Endothelial cell (in vitro differentiated cells): ENCODE data around the gene NRXN2. TPM values are rescaled to one million over a fixed set of nuclear protein-coding genes. Genes with fewer than 3 reads are reported as not detected.
"Not testable (repeated sequence)": the region's sequence is repeated elsewhere in the genome, so short reads cannot be mapped to it uniquely, and the experiment has no call there.

ENCODE experiments used
- DNase-seq: peaks from one replicate; pipeline ENCODE4 v3.0.0; 2021; ENCODE audit warnings: low spot score
- H3K27ac Mint-ChIP-seq: one replicate; pipeline ENCODE4 v1.8.0; 2021; ENCODE audit warnings: mixed read lengths, inconsistent platforms; ENCODE audit not compliant: unreplicated experiment
- H3K27me3 Mint-ChIP-seq: one replicate; pipeline ENCODE4 v1.8.0; 2021; ENCODE audit warnings: mild to moderate bottlenecking, moderate library complexity, mixed read lengths, inconsistent platforms; ENCODE audit not compliant: unreplicated experiment
- H3K36me3 Mint-ChIP-seq: one replicate; pipeline ENCODE4 v1.8.0; 2021; ENCODE audit warnings: mild to moderate bottlenecking, low read depth, mixed read lengths, inconsistent platforms; ENCODE audit not compliant: unreplicated experiment
- H3K4me1 Mint-ChIP-seq: one replicate; pipeline ENCODE4 v1.8.0; 2021; ENCODE audit warnings: mild to moderate bottlenecking, mixed read lengths, inconsistent platforms; ENCODE audit not compliant: unreplicated experiment
- H3K4me3 Mint-ChIP-seq: one replicate; pipeline ENCODE4 v1.8.0; 2021; ENCODE audit warnings: mild to moderate bottlenecking, mixed read lengths, inconsistent platforms; ENCODE audit not compliant: unreplicated experiment
- H3K9me3 Mint-ChIP-seq: one replicate; pipeline ENCODE4 v1.8.0; 2021; ENCODE audit warnings: mixed read lengths, inconsistent platforms; ENCODE audit not compliant: unreplicated experiment
- CTCF ChIP-seq: fragments of 200-600 bp; sonication (generic); IDR thresholded peaks from one replicate; pipeline ENCODE4 v1.5.0; 2021; ENCODE audit warnings: antibody characterized with exemption; ENCODE audit not compliant: unreplicated experiment
- total RNA-seq: library from RNA; stranded (reverse); fragmentation: NEBNext Ultra II Directional; extraction: Animal tissue kit (Norgen Biotek cat#: 25700); gene quantifications from one replicate; pipeline ENCODE4 v1.2.1, GENCODE V29; 2021; ENCODE audit not compliant: unreplicated experiment

NRXN2 gene
- total RNA-seq, 1 donor from 2014 or later = 11.5 TPM

- H3K36me3 Mint-ChIP-seq = peaks cover 5% of the 10 kb centered on the region
- TF ChIP-seq CTCF = no peak
- no peak overlapping the region for H3K27ac Mint-ChIP-seq
- H3K9me3 Mint-ChIP-seq = no peaks in the 10 kb centered on the region
- no peak overlapping the region for H3K4me3 Mint-ChIP-seq
- peaks cover 4% of the 10 kb centered on the region for H3K27me3 Mint-ChIP-seq
- DNase-seq = no peak
- no peaks in the 10 kb centered on the region for H3K4me1 Mint-ChIP-seq
These were observed 124.0 kb downstream of the NRXN2 start for GRCh38 chr11:64598797-64599697.

GRCh38 chr11:64598106-64598796 is 124.7 kb downstream of the NRXN2 start:
- no peak overlapping the region for H3K27ac Mint-ChIP-seq
- no peak overlapping the region for H3K4me3 Mint-ChIP-seq
- no peaks in the 10 kb centered on the region for H3K4me1 Mint-ChIP-seq
- peaks cover 5% of the 10 kb centered on the region for H3K36me3 Mint-ChIP-seq
- H3K27me3 Mint-ChIP-seq = peaks cover 7% of the 10 kb centered on the region
- H3K9me3 Mint-ChIP-seq = no peaks in the 10 kb centered on the region
- no peak for TF ChIP-seq CTCF
- DNase-seq = no peak

- TF ChIP-seq CTCF = no peak
- Mint-ChIP-seq H3K27me3 (peaks cover 7% of the 10 kb centered on the region), H3K27ac (no peak overlapping the region), H3K36me3 (peaks cover 5% of the 10 kb centered on the region), H3K4me3 (no peak overlapping the region), H3K4me1 (no peaks in the 10 kb centered on the region), H3K9me3 (no peaks in the 10 kb centered on the region)
- DNase-seq = no peak
These were observed 125.3 kb downstream of the NRXN2 start for GRCh38 chr11:64597671-64598101.

GRCh38 chr11:64595922-64596321 is 127.1 kb downstream of the NRXN2 start:
- H3K4me3 Mint-ChIP-seq, H3K27me3 Mint-ChIP-seq, H3K27ac Mint-ChIP-seq, H3K9me3 Mint-ChIP-seq, DNase-seq, H3K36me3 Mint-ChIP-seq, H3K4me1 Mint-ChIP-seq: not testable (repeated sequence)

- no peak for DNase-seq
- Mint-ChIP-seq H3K27ac (no peak overlapping the region), H3K9me3 (no peaks in the 10 kb centered on the region), H3K36me3 (peaks cover 5% of the 10 kb centered on the region), H3K4me3 (no peak overlapping the region), H3K4me1 (no peaks in the 10 kb centered on the region), H3K27me3 (peaks cover 7% of the 10 kb centered on the region)
- TF ChIP-seq CTCF = no peak
These were observed 128.6 kb downstream of the NRXN2 start for GRCh38 chr11:64594159-64594939.
